Measurements from ENCODE around the gene PDCD1. TPM values are rescaled to one million over a fixed set of nuclear protein-coding genes. Genes with fewer than 3 reads are reported as not detected.

The PDCD1 gene
- total RNA-seq, 1 experiment from 2014 or later, result 0.22 TPM

DNA sequence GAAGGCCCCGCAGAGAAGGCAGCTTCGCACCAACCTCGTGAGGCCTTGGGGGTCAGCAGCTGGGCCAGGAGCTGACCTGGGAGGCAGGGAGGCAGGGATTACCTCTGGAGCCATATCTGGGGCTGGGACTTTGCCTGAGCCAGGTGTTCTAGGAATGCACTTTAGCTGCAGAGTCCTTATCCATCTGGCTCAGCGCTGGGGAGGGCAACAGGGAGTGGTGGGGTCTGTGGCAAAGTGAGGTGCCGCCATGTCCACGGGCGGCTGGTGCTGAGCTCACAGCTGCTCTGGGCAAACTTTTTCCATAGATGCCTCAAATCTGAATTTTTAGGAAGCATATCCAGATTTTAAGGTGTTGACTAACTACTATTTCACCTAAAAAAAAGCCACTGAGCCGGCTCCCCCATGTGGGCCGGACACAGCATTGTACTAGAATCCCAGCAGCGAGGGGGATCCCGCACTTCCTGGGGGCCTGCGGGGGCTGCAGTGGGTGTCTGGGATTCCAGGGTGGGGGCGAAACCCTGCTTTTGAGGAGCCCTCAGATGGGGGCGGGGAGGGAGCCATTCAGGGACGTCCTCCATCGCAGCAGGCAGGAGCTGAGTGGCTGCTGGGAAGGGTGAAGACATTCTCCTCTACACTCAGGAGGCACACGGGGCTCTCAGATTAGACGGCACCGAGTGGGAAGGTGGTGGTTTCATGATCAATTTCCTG, 45.5 kb upstream of the PDCD1 start:
- ATAC-seq (no peak), DNase-seq (ENCODE audit: low read depth, low spot score) (no peak)
- H3K4me3 ChIP-seq (replicated peaks in 1 of 2; ENCODE audit: low read depth in 1 of 2, low read length in 2 of 2), result no peak overlapping the region
- no peaks in the 10 kb centered on the region for H3K4me1 ChIP-seq (ENCODE audit: control insufficient read depth in 1 of 2, insufficient read depth in 2 of 2, low read length in 2 of 2)
- no peaks in the 10 kb centered on the region for H3K9me3 ChIP-seq (ENCODE audit: control insufficient read depth in 1 of 2, insufficient read depth in 1 of 2, low read depth in 1 of 2, low read length in 2 of 2)
- H3K9me2 ChIP-seq (ENCODE audit: insufficient read depth), result no peaks in the 10 kb centered on the region
- H3K79me2 ChIP-seq (ENCODE audit: insufficient read depth, low read length), result no peaks in the 10 kb centered on the region
- H2AFZ ChIP-seq (ENCODE audit: low read depth, low read length, poor library complexity, severe bottlenecking), result no peak overlapping the region
- no peaks in the 10 kb centered on the region for H3K27me3 ChIP-seq (ENCODE audit: insufficient read depth, low read length)
- no TSS peak for BruUV-seq (replicated peaks)
- H3K4me2 ChIP-seq (ENCODE audit: low read length), result no peak overlapping the region
- ChIA-PET RAD21 (ENCODE audit: low non-redundant PET in 1 of 2, low total read pairs in 2 of 2, uncharacterized antibody in 2 of 2, unreplicated experiment in 2 of 2) (no interaction called here), POLR2A (no interaction called here), CTCF (no interaction called here)
- H3K9ac ChIP-seq (ENCODE audit: low read length), result no peak overlapping the region
- H3K36me3 ChIP-seq (ENCODE audit: control insufficient read depth in 1 of 2, insufficient read depth in 2 of 2, low read length in 2 of 2), result no peaks in the 10 kb centered on the region
- H4K20me1 ChIP-seq (ENCODE audit: insufficient read depth), result no peaks in the 10 kb centered on the region
- intact Hi-C loops (cut with micrococcal nuclease), result no loop called here
- TF ChIP-seq, protein P1, sequence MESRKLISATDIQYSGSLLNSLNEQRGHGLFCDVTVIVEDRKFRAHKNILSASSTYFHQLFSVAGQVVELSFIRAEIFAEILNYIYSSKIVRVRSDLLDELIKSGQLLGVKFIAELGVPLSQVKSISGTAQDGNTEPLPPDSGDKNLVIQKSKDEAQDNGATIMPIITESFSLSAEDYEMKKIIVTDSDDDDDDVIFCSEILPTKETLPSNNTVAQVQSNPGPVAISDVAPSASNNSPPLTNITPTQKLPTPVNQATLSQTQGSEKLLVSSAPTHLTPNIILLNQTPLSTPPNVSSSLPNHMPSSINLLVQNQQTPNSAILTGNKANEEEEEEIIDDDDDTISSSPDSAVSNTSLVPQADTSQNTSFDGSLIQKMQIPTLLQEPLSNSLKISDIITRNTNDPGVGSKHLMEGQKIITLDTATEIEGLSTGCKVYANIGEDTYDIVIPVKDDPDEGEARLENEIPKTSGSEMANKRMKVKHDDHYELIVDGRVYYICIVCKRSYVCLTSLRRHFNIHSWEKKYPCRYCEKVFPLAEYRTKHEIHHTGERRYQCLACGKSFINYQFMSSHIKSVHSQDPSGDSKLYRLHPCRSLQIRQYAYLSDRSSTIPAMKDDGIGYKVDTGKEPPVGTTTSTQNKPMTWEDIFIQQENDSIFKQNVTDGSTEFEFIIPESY (IDR thresholded peaks at IDR 0.05; ENCODE audit: extremely low read depth, insufficient replicate concordance, low read length), result no peak
- TF ChIP-seq JUND (IDR thresholded peaks at IDR 0.05) (no peak), ZFX (IDR thresholded peaks at IDR 0.05) (no peak), SP1 (IDR thresholded peaks at IDR 0.05; ENCODE audit: low read depth) (no peak)
- TF ChIP-seq, protein P2, sequence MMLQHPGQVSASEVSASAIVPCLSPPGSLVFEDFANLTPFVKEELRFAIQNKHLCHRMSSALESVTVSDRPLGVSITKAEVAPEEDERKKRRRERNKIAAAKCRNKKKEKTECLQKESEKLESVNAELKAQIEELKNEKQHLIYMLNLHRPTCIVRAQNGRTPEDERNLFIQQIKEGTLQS (IDR thresholded peaks at IDR 0.05), result no peak
- TF ChIP-seq, protein P3, sequence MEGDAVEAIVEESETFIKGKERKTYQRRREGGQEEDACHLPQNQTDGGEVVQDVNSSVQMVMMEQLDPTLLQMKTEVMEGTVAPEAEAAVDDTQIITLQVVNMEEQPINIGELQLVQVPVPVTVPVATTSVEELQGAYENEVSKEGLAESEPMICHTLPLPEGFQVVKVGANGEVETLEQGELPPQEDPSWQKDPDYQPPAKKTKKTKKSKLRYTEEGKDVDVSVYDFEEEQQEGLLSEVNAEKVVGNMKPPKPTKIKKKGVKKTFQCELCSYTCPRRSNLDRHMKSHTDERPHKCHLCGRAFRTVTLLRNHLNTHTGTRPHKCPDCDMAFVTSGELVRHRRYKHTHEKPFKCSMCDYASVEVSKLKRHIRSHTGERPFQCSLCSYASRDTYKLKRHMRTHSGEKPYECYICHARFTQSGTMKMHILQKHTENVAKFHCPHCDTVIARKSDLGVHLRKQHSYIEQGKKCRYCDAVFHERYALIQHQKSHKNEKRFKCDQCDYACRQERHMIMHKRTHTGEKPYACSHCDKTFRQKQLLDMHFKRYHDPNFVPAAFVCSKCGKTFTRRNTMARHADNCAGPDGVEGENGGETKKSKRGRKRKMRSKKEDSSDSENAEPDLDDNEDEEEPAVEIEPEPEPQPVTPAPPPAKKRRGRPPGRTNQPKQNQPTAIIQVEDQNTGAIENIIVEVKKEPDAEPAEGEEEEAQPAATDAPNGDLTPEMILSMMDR (IDR thresholded peaks at IDR 0.05 in 2 of 3, conservative IDR thresholded peaks at IDR 0.05 in 1 of 3; ENCODE audit: borderline replicate concordance in 1 of 3, insufficient read depth in 1 of 3, low read depth in 2 of 3, low read length in 2 of 3), result no peak
- no peak overlapping the region; the same call in 1 of the 2 replicates for H3K27ac ChIP-seq (ENCODE audit: low read depth, low read length)

Data from HCT116 (cell line).